Measurements from ENCODE around the gene ASCC1. TPM values are rescaled to one million over a fixed set of nuclear protein-coding genes. Genes with fewer than 3 reads are reported as not detected.
"Not testable (repeated sequence)": the region's sequence is repeated elsewhere in the genome, so short reads cannot be mapped to it uniquely, and the experiment has no call there.

Gene ASCC1
- total RNA-seq, 1 donor from 2014 or later: 33.5 TPM

- DNase-seq (ENCODE audit: low spot score): no peak
- intact Hi-C loops (cut with micrococcal nuclease): loop anchor here (1.0 to 2.0 kb wide), 3 partner anchors 96 to 214 kb away; no protein-coding TSS in a partner anchor
- no peak overlapping the region for H3K27ac Mint-ChIP-seq
Measured at GRCh38 chr10:72126184-72126871, 89.7 kb downstream of the ASCC1 start.

DNA sequence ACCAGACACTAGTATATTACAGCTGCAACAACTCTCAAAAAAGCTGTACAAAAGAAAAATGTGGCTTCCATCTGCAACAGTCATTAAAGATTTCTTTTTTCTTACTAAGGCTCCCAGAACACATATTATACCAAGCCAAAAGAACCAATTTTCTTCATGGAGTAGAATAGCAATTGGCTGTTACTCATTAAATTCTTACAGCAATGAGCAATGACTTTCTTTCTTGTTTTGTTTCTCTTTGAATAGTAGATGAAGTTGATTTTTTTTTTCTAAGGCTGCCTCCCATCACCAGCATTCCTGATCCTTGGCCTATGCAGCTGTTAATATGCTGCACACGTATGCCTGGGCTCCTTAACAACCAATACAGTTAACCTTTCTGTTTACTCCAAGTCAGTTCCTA is 91.1 kb downstream of the ASCC1 start:
- DNase-seq (ENCODE audit: low spot score): no peak
- intact Hi-C loops (cut with micrococcal nuclease): loop anchor here (5.0 kb wide), 1 partner anchor 38 kb away; the partner anchor contains the start of gene SPOCK2
- no peaks in the 10 kb centered on the region for H3K9me3 Mint-ChIP-seq
- peaks cover 24% of the 10 kb centered on the region for H3K36me3 Mint-ChIP-seq (ENCODE audit: low read depth)
- no peak overlapping the region for H3K4me3 Mint-ChIP-seq
- no peak overlapping the region for H3K27ac Mint-ChIP-seq
- peaks cover 39% of the 10 kb centered on the region for H3K4me1 Mint-ChIP-seq (ENCODE audit: low read depth)
- H3K27me3 Mint-ChIP-seq (ENCODE audit: insufficient read depth): no peaks in the 10 kb centered on the region

More at GRCh38 chr10:72126184-72126871, 89.7 kb downstream of the ASCC1 start:
- no peaks in the 10 kb centered on the region for H3K9me3 Mint-ChIP-seq
- H3K36me3 Mint-ChIP-seq (ENCODE audit: low read depth): peaks cover 24% of the 10 kb centered on the region
- no peaks in the 10 kb centered on the region for H3K27me3 Mint-ChIP-seq (ENCODE audit: insufficient read depth)
- H3K4me1 Mint-ChIP-seq (ENCODE audit: low read depth): peaks cover 39% of the 10 kb centered on the region
- no peak overlapping the region for H3K4me3 Mint-ChIP-seq

GRCh38 chr10:72124381-72124780 is 91.7 kb downstream of the ASCC1 start:
- peaks cover 26% of the 10 kb centered on the region for H3K36me3 Mint-ChIP-seq (ENCODE audit: low read depth)
- peaks cover 39% of the 10 kb centered on the region for H3K4me1 Mint-ChIP-seq (ENCODE audit: low read depth)
- no peak for DNase-seq (ENCODE audit: low spot score)
- H3K27me3 Mint-ChIP-seq (ENCODE audit: insufficient read depth): no peaks in the 10 kb centered on the region
- no peak overlapping the region for H3K27ac Mint-ChIP-seq
- H3K4me3 Mint-ChIP-seq: no peak overlapping the region
- intact Hi-C loops (cut with micrococcal nuclease): loop anchor here (5.0 kb wide), 1 partner anchor 37 kb away; the partner anchor contains the start of gene SPOCK2
- H3K9me3 Mint-ChIP-seq: no peaks in the 10 kb centered on the region

- no peaks in the 10 kb centered on the region for H3K9me3 Mint-ChIP-seq
- peaks cover 39% of the 10 kb centered on the region for H3K4me1 Mint-ChIP-seq (ENCODE audit: low read depth)
- peaks cover 29% of the 10 kb centered on the region for H3K36me3 Mint-ChIP-seq (ENCODE audit: low read depth)
- no peak overlapping the region for H3K4me3 Mint-ChIP-seq
- no peak for DNase-seq (ENCODE audit: low spot score)
- no peaks in the 10 kb centered on the region for H3K27me3 Mint-ChIP-seq (ENCODE audit: insufficient read depth)
- no peak overlapping the region for H3K27ac Mint-ChIP-seq
- intact Hi-C loops (cut with micrococcal nuclease): loop anchor here (5.0 kb wide), 1 partner anchor 36 kb away; the partner anchor contains the start of gene SPOCK2
Measured at GRCh38 chr10:72123616-72124015, 92.5 kb downstream of the ASCC1 start.

DNA sequence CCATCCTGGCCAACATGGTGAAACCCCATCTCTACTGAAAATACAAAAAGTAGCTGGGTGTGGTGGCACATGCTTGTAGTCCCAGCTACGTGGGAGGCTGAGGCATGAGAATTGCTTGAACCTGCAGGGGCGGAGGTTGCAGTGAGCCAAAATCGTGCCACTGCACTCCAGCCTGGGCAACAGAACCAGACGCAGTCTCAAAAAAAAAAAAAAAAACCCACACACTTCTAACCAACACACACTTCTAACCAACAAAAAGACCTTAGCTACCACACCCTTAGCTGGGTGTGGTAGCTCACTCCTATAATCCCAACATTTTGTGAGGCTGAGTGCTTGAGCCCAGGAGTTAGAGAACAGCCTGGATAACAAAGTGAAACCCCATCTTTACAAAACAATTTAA is 93.9 kb downstream of the ASCC1 start:
- H3K9me3 Mint-ChIP-seq: peaks cover 3% of the 10 kb centered on the region
- DNase-seq (ENCODE audit: low spot score): no peak
- intact Hi-C loops (cut with micrococcal nuclease): loop anchor here (1.0 to 5.0 kb wide), 2 partner anchors 15 to 35 kb away; partner anchors contain the start of gene SPOCK2
- peaks cover 39% of the 10 kb centered on the region for H3K4me1 Mint-ChIP-seq (ENCODE audit: low read depth)
- no peak overlapping the region for H3K4me3 Mint-ChIP-seq
- H3K27ac Mint-ChIP-seq: peak overlapping the region; percentile 49
- H3K36me3 Mint-ChIP-seq (ENCODE audit: low read depth): peaks cover 31% of the 10 kb centered on the region
- no peaks in the 10 kb centered on the region for H3K27me3 Mint-ChIP-seq (ENCODE audit: insufficient read depth)

DNA sequence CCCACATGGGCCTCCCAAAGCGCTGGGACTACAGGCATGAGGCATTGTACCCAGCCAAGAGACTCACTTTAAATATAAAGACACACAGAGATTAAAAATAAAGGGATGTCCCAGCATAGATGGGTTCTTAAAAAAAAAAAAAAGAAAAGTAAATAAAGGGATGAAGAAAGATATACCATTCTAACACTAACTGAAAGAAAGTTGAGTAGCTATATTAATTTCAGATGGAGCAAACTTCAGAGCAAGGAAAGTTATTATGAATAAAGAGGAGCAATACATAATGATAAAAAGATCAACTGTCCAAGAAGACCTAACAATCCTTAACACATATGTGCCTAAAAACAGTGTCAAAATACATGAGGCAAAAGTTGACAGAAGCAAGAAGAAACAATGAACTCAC is 94.7 kb downstream of the ASCC1 start:
- Mint-ChIP-seq H3K4me3 (no peak overlapping the region), H3K4me1 (ENCODE audit: low read depth) (peaks cover 33% of the 10 kb centered on the region), H3K36me3 (ENCODE audit: low read depth) (peaks cover 31% of the 10 kb centered on the region), H3K27me3 (ENCODE audit: insufficient read depth) (no peaks in the 10 kb centered on the region), H3K9me3 (peaks cover 8% of the 10 kb centered on the region), H3K27ac (no peak overlapping the region)
- intact Hi-C loops (cut with micrococcal nuclease): loop anchor here (5.0 kb wide), 1 partner anchor 34 kb away; the partner anchor contains the start of gene SPOCK2
- no peak for DNase-seq (ENCODE audit: low spot score)

DNA sequence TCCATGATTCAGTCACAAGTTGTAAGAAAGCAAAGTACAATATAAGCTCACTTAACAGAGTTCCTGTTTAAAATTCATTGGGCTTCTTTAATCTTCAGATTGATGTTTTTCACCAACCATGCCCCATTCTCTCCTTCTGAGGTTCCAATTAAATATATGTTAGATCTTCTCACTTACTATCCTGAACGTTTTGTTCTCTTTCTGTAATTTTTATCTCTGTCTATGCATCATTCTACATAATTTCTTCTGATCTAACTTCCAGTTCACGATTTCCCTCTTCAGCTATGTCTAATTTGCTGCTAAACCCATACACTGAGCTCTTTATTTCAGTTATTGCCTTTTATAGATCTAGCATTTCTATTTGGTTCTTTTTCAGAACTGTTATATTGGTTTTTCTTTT is 99.7 kb downstream of the ASCC1 start:
- peaks cover 11% of the 10 kb centered on the region for H3K9me3 Mint-ChIP-seq
- no peak overlapping the region for H3K27ac Mint-ChIP-seq
- intact Hi-C loops (cut with micrococcal nuclease): no loop called here
- H3K36me3 Mint-ChIP-seq (ENCODE audit: low read depth): peaks cover 37% of the 10 kb centered on the region
- no peak for DNase-seq (ENCODE audit: low spot score)
- peaks cover 2% of the 10 kb centered on the region for H3K27me3 Mint-ChIP-seq (ENCODE audit: insufficient read depth)
- H3K4me1 Mint-ChIP-seq (ENCODE audit: low read depth): peaks cover 1% of the 10 kb centered on the region
- H3K4me3 Mint-ChIP-seq: no peak overlapping the region

DNA sequence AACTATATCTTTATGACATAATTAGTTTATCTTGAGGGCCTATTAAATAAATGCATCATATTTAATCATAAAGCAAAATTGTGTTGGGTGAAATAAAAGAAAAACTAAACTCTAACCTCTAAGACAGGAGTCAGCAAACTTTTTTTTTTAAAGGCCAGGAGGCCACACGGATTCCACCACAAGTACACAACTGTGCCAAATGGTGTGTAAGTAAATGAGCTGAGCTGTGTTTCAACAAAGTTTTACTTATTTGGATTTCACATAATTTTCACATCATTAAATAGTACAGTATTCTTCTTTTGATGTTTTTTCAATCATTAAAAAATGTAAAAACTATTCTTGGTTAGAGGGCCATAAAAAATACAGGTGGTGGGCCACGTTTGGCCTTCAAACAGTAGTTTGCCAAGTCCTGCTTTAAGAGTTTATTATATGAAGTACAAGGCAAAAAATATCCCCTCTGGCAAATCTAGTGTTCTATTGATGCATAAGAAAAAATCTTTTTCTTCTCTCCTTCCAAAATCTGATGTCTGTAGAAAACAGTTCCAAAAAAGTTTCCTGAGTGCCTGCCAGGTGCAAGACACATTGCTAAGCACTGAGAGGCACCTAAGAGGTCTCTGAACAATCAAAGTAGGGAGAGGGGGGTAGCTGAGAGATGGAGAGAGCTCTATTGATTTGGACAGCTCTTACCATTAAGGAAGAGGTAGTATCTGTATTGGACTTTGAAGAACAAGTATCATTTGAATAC is 101.2 kb downstream of the ASCC1 start:
- peaks cover 12% of the 10 kb centered on the region for H3K4me1 Mint-ChIP-seq (ENCODE audit: low read depth)
- no peak overlapping the region for H3K4me3 Mint-ChIP-seq
- H3K36me3 Mint-ChIP-seq (ENCODE audit: low read depth): peaks cover 39% of the 10 kb centered on the region
- peaks cover 11% of the 10 kb centered on the region for H3K9me3 Mint-ChIP-seq
- intact Hi-C loops (cut with micrococcal nuclease): no loop called here
- DNase-seq (ENCODE audit: low spot score): no peak
- no peak overlapping the region for H3K27ac Mint-ChIP-seq
- H3K27me3 Mint-ChIP-seq (ENCODE audit: insufficient read depth): peaks cover 2% of the 10 kb centered on the region

- peak overlapping the region; percentile 26 for H3K27ac Mint-ChIP-seq
- DNase-seq (ENCODE audit: low spot score): no peak
- intact Hi-C loops (cut with micrococcal nuclease): no loop called here
- H3K36me3 Mint-ChIP-seq (ENCODE audit: low read depth): peaks cover 22% of the 10 kb centered on the region
- H3K4me3 Mint-ChIP-seq: no peak overlapping the region
- peaks cover 2% of the 10 kb centered on the region for H3K27me3 Mint-ChIP-seq (ENCODE audit: insufficient read depth)
- peaks cover 52% of the 10 kb centered on the region for H3K4me1 Mint-ChIP-seq (ENCODE audit: low read depth)
- no peaks in the 10 kb centered on the region for H3K9me3 Mint-ChIP-seq
Measured at GRCh38 chr10:72110673-72111401, 105.2 kb downstream of the ASCC1 start.

GRCh38 chr10:72109636-72110157 is 106.4 kb downstream of the ASCC1 start:
- peaks cover 62% of the 10 kb centered on the region for H3K4me1 Mint-ChIP-seq (ENCODE audit: low read depth)
- no peaks in the 10 kb centered on the region for H3K9me3 Mint-ChIP-seq
- peak overlapping the region; percentile 15 for H3K4me3 Mint-ChIP-seq
- intact Hi-C loops (cut with micrococcal nuclease): no loop called here
- H3K27ac Mint-ChIP-seq: peak overlapping the region; percentile 69
- peaks cover 16% of the 10 kb centered on the region for H3K36me3 Mint-ChIP-seq (ENCODE audit: low read depth)
- no peak for DNase-seq (ENCODE audit: low spot score)
- peaks cover 2% of the 10 kb centered on the region for H3K27me3 Mint-ChIP-seq (ENCODE audit: insufficient read depth)

DNA sequence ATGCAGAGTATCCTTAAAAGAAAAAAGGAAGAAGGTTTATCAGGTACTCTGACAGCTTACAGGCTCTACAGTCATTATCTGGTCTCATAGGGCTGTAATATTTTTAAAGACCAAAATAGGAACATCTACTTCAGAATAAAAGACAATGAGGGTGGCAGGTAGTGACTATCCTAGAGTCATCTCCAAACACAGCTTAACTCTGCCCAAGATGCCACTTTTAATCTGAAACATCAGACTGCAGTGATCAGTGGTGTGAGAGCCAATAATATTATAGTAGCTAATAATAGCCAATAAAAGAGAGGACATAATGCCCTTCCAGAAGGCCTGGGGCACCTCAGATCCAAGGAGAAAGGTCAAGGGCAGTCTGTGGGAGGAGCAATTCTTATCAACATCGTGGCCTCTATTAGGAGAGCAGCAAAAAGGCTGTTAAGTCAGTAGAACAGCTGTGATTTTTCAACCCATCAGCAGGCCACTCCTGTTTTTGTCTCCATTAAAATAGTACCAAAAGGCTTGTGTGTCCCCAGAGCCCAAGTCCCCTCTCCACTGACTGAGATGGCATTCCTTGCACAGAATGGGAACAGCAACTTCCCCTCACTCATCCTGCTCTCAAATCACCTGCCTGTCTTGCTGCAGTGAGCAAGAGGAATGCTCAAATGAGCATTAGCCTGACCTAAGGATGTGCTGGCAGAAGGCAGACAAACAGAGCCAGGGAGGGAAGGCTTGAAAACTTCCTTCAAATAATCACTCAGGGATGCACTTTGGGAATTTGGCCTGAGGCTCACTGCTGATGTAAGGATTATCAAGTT is 107.0 kb downstream of the ASCC1 start:
- H3K4me3 Mint-ChIP-seq: peak overlapping the region; percentile 20
- DNase-seq (ENCODE audit: low spot score): no peak
- H3K36me3 Mint-ChIP-seq (ENCODE audit: low read depth): peaks cover 19% of the 10 kb centered on the region
- H3K9me3 Mint-ChIP-seq: no peaks in the 10 kb centered on the region
- peak overlapping the region; percentile 85 for H3K27ac Mint-ChIP-seq
- peaks cover 2% of the 10 kb centered on the region for H3K27me3 Mint-ChIP-seq (ENCODE audit: insufficient read depth)
- intact Hi-C loops (cut with micrococcal nuclease): no loop called here
- peaks cover 69% of the 10 kb centered on the region for H3K4me1 Mint-ChIP-seq (ENCODE audit: low read depth)

DNA sequence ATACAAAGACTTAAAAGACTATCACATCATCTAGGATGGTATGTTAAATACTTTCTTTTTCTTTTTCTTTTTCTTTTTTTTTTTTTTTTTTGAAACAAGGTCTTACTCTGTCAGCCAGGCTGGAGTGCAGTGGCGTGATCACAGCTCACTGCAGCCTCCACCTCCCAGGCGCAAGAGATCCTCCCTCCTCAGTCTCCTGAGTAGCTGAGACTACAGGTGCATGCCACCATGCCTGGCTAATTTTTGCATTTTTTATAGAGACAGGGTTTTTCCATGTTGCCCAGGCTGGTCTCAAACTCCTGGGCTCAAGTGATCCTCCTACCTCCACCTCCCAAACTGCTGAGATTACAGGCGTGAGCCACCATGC is 108.1 kb downstream of the ASCC1 start:
- DNase-seq (ENCODE audit: low spot score); intact Hi-C loops (cut with micrococcal nuclease); H3K27me3 Mint-ChIP-seq (ENCODE audit: insufficient read depth); H3K9me3 Mint-ChIP-seq: not testable (repeated sequence)
- Mint-ChIP-seq H3K36me3 (ENCODE audit: low read depth) (peaks cover 17% of the 10 kb centered on the region), H3K4me3 (peak overlapping the region; percentile 79), H3K4me1 (ENCODE audit: low read depth) (peaks cover 72% of the 10 kb centered on the region), H3K27ac (peak overlapping the region; percentile 85)

All from activated T-helper 1 cell treated with anti-CD3 and anti-CD28 coated beads, Interleukin-12 subunit alpha, Interleukin-12 subunit beta, Interleukin-2, Interleukin-4 antibody, amounts not matched to agents 30 ng/mL and 10 ng/mL and 1 ng/mL, durations not matched to agents 14 hours and 24 hours and 36 hours (primary cell).